Mammary epithelial cell (primary cell): ENCODE results near the gene PRKCZ.

Source experiments
- CTCF ChIP-seq, 2 donors: IDR thresholded peaks in 1 of 2; conservative IDR thresholded peaks in 1 of 2; 2 replicates each; pipeline ENCODE4 v1.5.1; 2011 to 2012; ENCODE audit warnings: inconsistent platforms in 2 of 2, low read length in 2 of 2, mild to moderate bottlenecking in 2 of 2, control low read depth in 1 of 2, low read depth in 1 of 2; ENCODE audit not compliant: insufficient read depth in 1 of 2; ENCODE audit errors: extremely low read depth in 1 of 2
- EZH2 ChIP-seq: IDR thresholded peaks from 2 replicates; pipeline ENCODE4 v1.6.1; 2012; ENCODE audit warnings: low read length, inconsistent platforms, borderline replicate concordance

DNA sequence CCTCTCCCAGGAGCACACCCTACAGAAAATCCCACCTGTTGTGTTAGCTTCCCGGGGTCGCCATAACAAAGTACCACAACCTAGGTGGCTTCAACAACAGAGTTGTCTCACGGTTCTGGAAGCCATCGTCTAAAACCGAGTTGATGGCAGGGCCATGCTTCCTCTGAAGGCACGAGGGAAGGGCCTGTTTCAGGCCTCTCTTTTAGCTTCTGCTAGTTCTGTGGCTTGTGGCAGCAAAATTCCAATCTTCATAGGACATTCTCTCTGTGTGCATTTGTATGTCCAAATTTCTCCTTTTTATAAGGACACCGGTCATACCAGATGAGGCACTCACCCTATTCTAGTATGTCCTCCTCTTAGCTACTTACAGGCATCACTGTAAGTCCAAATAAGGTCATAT lies 49.8 kb upstream of the PRKCZ start:
- no peak for TF ChIP-seq EZH2
- no peak for TF ChIP-seq CTCF (conservative IDR thresholded peaks at IDR 0.05 in 1 of 2, IDR thresholded peaks at IDR 0.05 in 1 of 2; ENCODE audit: extremely low read depth in 1 of 2, insufficient read depth in 1 of 2, low read depth in 1 of 2, low read length in 2 of 2)
